Common myeloid progenitor, CD34-positive (primary cell): ENCODE data around the gene BCORL1.

Experiments
- CTCF ChIA-PET: fragments of 350-600 bp; sonication (Branson Sonifier 250); formaldehyde crosslinking; loops from one replicate; lab custom pipeline; 2021; ENCODE audit warnings: antibody characterized with exemption; lab: Charles Lee
- POLR2A ChIA-PET: fragments of 350-600 bp; sonication (Branson Sonifier 250); formaldehyde crosslinking; loops from one replicate; lab custom pipeline; 2021; ENCODE audit warnings: antibody characterized with exemption; lab: Charles Lee
- DNase-seq, 3 donors: peaks; one replicate each; pipeline versions ENCODE4 v3.0.0 to v3.0.0-alpha.2; 2013
- H3K27ac ChIP-seq, 2 experiments: 1 replicate in 1 of 2; 2 replicates in 1 of 2; pipeline ENCODE4 v1.7.0; 2013; ENCODE audit warnings: inconsistent platforms in 2 of 2, low read length in 2 of 2, mild to moderate bottlenecking in 2 of 2, low read depth in 1 of 2, moderate library complexity in 1 of 2; ENCODE audit not compliant: severe bottlenecking in 2 of 2, insufficient read depth in 1 of 2, poor library complexity in 1 of 2
- H3K27me3 ChIP-seq, 5 experiments: replicated peaks in 2 of 5; 1 replicate in 3 of 5; 2 replicates in 2 of 5; pipeline versions ENCODE4 v1.6.1 to v1.7.0; 2013; ENCODE audit warnings: low read length in 4 of 5, mild to moderate bottlenecking in 2 of 5, moderate library complexity in 2 of 5, inconsistent platforms in 1 of 5; ENCODE audit not compliant: insufficient read depth in 5 of 5, control insufficient read depth in 4 of 5
- H3K36me3 ChIP-seq, 4 experiments: 1 replicate in 2 of 4; 2 replicates in 2 of 4; pipeline versions ENCODE4 v1.6.1 to v1.7.0; 2013; ENCODE audit warnings: low read length in 3 of 4, control low read depth in 1 of 4, mild to moderate bottlenecking in 1 of 4; ENCODE audit not compliant: control insufficient read depth in 4 of 4, insufficient read depth in 4 of 4
- H3K4me1 ChIP-seq, 4 experiments: 1 replicate in 3 of 4; 2 replicates in 1 of 4; pipeline versions ENCODE4 v1.6.1 to v1.7.1; 2013; ENCODE audit warnings: low read length in 3 of 4, mild to moderate bottlenecking in 3 of 4, control low read depth in 1 of 4, inconsistent platforms in 1 of 4, moderate library complexity in 1 of 4; ENCODE audit not compliant: control insufficient read depth in 4 of 4, insufficient read depth in 4 of 4; ENCODE audit errors: control extremely low read depth in 1 of 4
- H3K4me3 ChIP-seq, 7 experiments: 1 replicate in 4 of 7; 2 replicates in 3 of 7; pipeline versions ENCODE4 v1.5.1 to v1.7.0; 2013; ENCODE audit warnings: mild to moderate bottlenecking in 7 of 7, low read length in 6 of 7, moderate library complexity in 6 of 7, inconsistent platforms in 2 of 7, low read depth in 2 of 7, control low read depth in 1 of 7; ENCODE audit not compliant: insufficient read depth in 4 of 7, control insufficient read depth in 1 of 7; ENCODE audit errors: extremely low read depth in 1 of 7
- H3K9me3 ChIP-seq, 5 experiments: 1 replicate in 4 of 5; 2 replicates in 1 of 5; pipeline versions ENCODE4 v1.6.1 to v1.7.1; 2013; ENCODE audit warnings: low read length in 4 of 5, mild to moderate bottlenecking in 2 of 5, inconsistent platforms in 1 of 5, low read depth in 1 of 5, moderate library complexity in 1 of 5; ENCODE audit not compliant: control insufficient read depth in 4 of 5, insufficient read depth in 2 of 5; ENCODE audit errors: control extremely low read depth in 1 of 5
- WGBS: methylation state at CpG from one replicate; pipeline ENCODE4 v1.1.5; 2013; ENCODE audit not compliant: insufficient coverage; 5-methylcytosine and 5-hydroxymethylcytosine counted together

Gene BCORL1

GRCh38 chrX:130027569-130027968 lies 45.1 kb downstream of the BCORL1 start:
- peaks cover 0 to 4% (median 2%) of the 10 kb centered on the region in 4 experiments for H3K4me1 ChIP-seq
- DNase-seq = no peak
- no peak overlapping the region for H3K27ac ChIP-seq
- H3K27me3 ChIP-seq = peaks cover 0 to 3% (median 0%) of the 10 kb centered on the region in 5 experiments
- H3K9me3 ChIP-seq = no peaks in the 10 kb centered on the region
- H3K4me3 ChIP-seq = no peak overlapping the region
- CTCF ChIA-PET = interaction anchor here (0.7 to 7.1 kb wide), 12 partner anchors 8 to 426 kb away, joined by 3 to 108 read pairs (median 4); no protein-coding TSS in a partner anchor
- H3K36me3 ChIP-seq = peaks cover 4 to 60% (median 32%) of the 10 kb centered on the region in 4 experiments
- WGBS = 80% methylated on average over 2 of the region's 4 CpGs
- POLR2A ChIA-PET = interaction anchor here (0.6 kb wide), 1 partner anchor 22 kb away, joined by 3 read pairs; no protein-coding TSS in a partner anchor

GRCh38 chrX:130028196-130028595 lies 45.8 kb downstream of the BCORL1 start:
- peak; percentile 38 to 63 (median 56) for DNase-seq
- Histone ChIP-seq H3K9me3 (no peaks in the 10 kb centered on the region), H3K4me1 (peaks cover 0 to 4% (median 2%) of the 10 kb centered on the region in 4 experiments), H3K27me3 (peaks cover 0 to 3% (median 0%) of the 10 kb centered on the region in 5 experiments), H3K27ac (no peak overlapping the region), H3K4me3 (no peak overlapping the region), H3K36me3 (peaks cover 4 to 55% (median 29%) of the 10 kb centered on the region in 4 experiments)
- POLR2A ChIA-PET = no interaction called here
- 85% methylated on average over 3 of the region's 5 CpGs for WGBS
- CTCF ChIA-PET = interaction anchor here (0.7 to 7.1 kb wide), 13 partner anchors 9 to 427 kb away, joined by 3 to 108 read pairs (median 4); partner anchors contain the start of gene UTP14A

GRCh38 chrX:130030826-130031225 lies 48.4 kb downstream of the BCORL1 start:
- H3K27ac ChIP-seq = no peak overlapping the region
- ChIA-PET CTCF (interaction anchor here (1.1 to 2.6 kb wide), 2 partner anchors 30 to 104 kb away, joined by 3 to 9 read pairs; no protein-coding TSS in a partner anchor), POLR2A (no interaction called here)
- no peaks in the 10 kb centered on the region for H3K9me3 ChIP-seq
- no peaks in the 10 kb centered on the region for H3K4me1 ChIP-seq
- peaks cover 0 to 3% (median 0%) of the 10 kb centered on the region in 5 experiments for H3K27me3 ChIP-seq
- DNase-seq = no peak
- no peak overlapping the region for H3K4me3 ChIP-seq
- peaks cover 4 to 63% (median 30%) of the 10 kb centered on the region in 4 experiments for H3K36me3 ChIP-seq
- 50% methylated on average over 1 of the region's 4 CpGs for WGBS

- WGBS = no CpG with 5 or more reads among the region's 3 CpGs
- H3K4me3 ChIP-seq = no peak overlapping the region
- H3K4me1 ChIP-seq = no peaks in the 10 kb centered on the region
- DNase-seq = no peak
- peaks cover 7 to 58% (median 26%) of the 10 kb centered on the region in 4 experiments for H3K36me3 ChIP-seq
- no peaks in the 10 kb centered on the region for H3K9me3 ChIP-seq
- ChIA-PET CTCF (interaction anchor here (2.6 kb wide), 1 partner anchor 106 kb away, joined by 9 read pairs; no protein-coding TSS in a partner anchor), POLR2A (no interaction called here)
- H3K27me3 ChIP-seq = peaks cover 0 to 3% (median 0%) of the 10 kb centered on the region in 5 experiments
- H3K27ac ChIP-seq = no peak overlapping the region
These were observed 50.1 kb downstream of the BCORL1 start for GRCh38 chrX:130032552-130032951.

- peaks cover 0 to 3% (median 0%) of the 10 kb centered on the region in 5 experiments for H3K27me3 ChIP-seq
- peaks cover 11 to 69% (median 29%) of the 10 kb centered on the region in 4 experiments for H3K36me3 ChIP-seq
- no peaks in the 10 kb centered on the region for H3K4me1 ChIP-seq
- no peak overlapping the region for H3K4me3 ChIP-seq
- H3K9me3 ChIP-seq = no peaks in the 10 kb centered on the region
- no peak for DNase-seq
- ChIA-PET CTCF (interaction anchor here (3.1 kb wide), 1 partner anchor 108 kb away, joined by 13 read pairs; no protein-coding TSS in a partner anchor), POLR2A (no interaction called here)
- H3K27ac ChIP-seq = no peak overlapping the region
- 85% methylated on average over 7 of the region's 7 CpGs for WGBS
These were observed 51.7 kb downstream of the BCORL1 start for GRCh38 chrX:130034178-130034577.

- Histone ChIP-seq H3K36me3 (peaks cover 13 to 59% (median 30%) of the 10 kb centered on the region in 4 experiments), H3K4me1 (no peaks in the 10 kb centered on the region), H3K9me3 (no peaks in the 10 kb centered on the region), H3K27ac (no peak overlapping the region), H3K4me3 (no peak overlapping the region), H3K27me3 (no peaks in the 10 kb centered on the region)
- ChIA-PET POLR2A (no interaction called here), CTCF (interaction anchor here (0.7 to 5.2 kb wide), 5 partner anchors 8 to 134 kb away, joined by 3 to 30 read pairs (median 3); partner anchors contain the start of gene UTP14A)
- DNase-seq = no peak
- 100% methylated on average over 2 of the region's 2 CpGs for WGBS
These were observed 57.4 kb downstream of the BCORL1 start for GRCh38 chrX:130039847-130040246.

- POLR2A ChIA-PET = no interaction called here
- Histone ChIP-seq H3K27me3 (no peaks in the 10 kb centered on the region), H3K4me1 (no peaks in the 10 kb centered on the region), H3K36me3 (peaks cover 13 to 61% (median 30%) of the 10 kb centered on the region in 4 experiments), H3K4me3 (no peak overlapping the region), H3K27ac (no peak overlapping the region), H3K9me3 (peaks cover 0 to 4% (median 2%) of the 10 kb centered on the region in 5 experiments)
- 100% methylated on average over 2 of the region's 5 CpGs for WGBS
- no peak for DNase-seq
- CTCF ChIA-PET = interaction anchor here (0.8 kb wide), 1 partner anchor 8 kb away, joined by 3 read pairs; no protein-coding TSS in a partner anchor
These were observed 65.0 kb downstream of the BCORL1 start for GRCh38 chrX:130047416-130047815.
